HCT116 (cell line): Measurements from ENCODE around the gene BRSK1.

Experiments
- ATF3 ChIP-seq: IDR thresholded peaks from 2 replicates; pipeline ENCODE4 v1.6.1; 2012
- CTCF ChIP-seq, 3 experiments: fragments of 200-600 bp in 1 of 3; sonication (generic) in 1 of 3; IDR thresholded peaks in 2 of 3; conservative IDR thresholded peaks in 1 of 3; 2 replicates each; pipeline ENCODE4 v1.5.1; 2012 to 2017; ENCODE audit warnings: low read depth in 2 of 3, low read length in 2 of 3, antibody characterized with exemption in 1 of 3, borderline replicate concordance in 1 of 3, control low read depth in 1 of 3, mild to moderate bottlenecking in 1 of 3, mixed read lengths in 1 of 3, mixed run types in 1 of 3, moderate library complexity in 1 of 3; ENCODE audit not compliant: insufficient read depth in 1 of 3
- EZH2 ChIP-seq: fragments of 200-600 bp; sonication (generic); IDR thresholded peaks from 2 replicates; pipeline ENCODE4 v1.6.1; 2017; ENCODE audit warnings: antibody characterized with exemption, mixed run types
- MAX ChIP-seq: IDR thresholded peaks from 2 replicates; pipeline ENCODE4 v1.6.1; 2012
- POLR2A ChIP-seq: IDR thresholded peaks from 2 replicates; pipeline ENCODE4 v1.7.0; 2011; ENCODE audit warnings: borderline replicate concordance; ENCODE audit not compliant: insufficient read depth, insufficient read length; ENCODE audit errors: extremely low read depth

DNA sequence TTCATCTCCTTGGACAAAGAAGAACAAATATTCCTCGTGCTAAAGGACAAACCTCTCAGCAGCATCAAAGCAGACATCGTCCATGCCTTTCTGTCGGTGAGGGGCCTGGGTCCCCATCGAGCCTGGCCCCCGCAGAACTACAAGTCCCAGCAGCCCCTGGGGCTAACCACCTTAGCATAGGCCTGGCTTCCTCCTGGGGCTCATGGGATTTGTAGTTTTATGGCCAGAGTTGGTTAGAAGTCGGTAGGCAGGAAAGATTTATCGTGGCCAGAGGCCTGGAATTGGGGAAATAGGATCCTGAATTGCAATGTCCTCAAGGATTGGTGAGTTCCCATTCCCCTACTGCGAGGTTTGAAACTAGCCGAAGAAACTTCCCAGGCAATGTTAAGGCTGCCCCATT is 21.7 kb downstream of the BRSK1 start:
- TF ChIP-seq POLR2A: no peak
- no peak for TF ChIP-seq ATF3
- TF ChIP-seq CTCF (IDR thresholded peaks at IDR 0.05 in 2 of 3, conservative IDR thresholded peaks at IDR 0.05 in 1 of 3; ENCODE audit: borderline replicate concordance in 1 of 3, insufficient read depth in 1 of 3, low read depth in 2 of 3, low read length in 2 of 3): no peak
- TF ChIP-seq EZH2: no peak
- TF ChIP-seq MAX: no peak
